A673 (cell line): ENCODE data around the gene ASIC2. TPM values are rescaled to one million over a fixed set of nuclear protein-coding genes. Genes with fewer than 3 reads are reported as not detected.

ENCODE experiments used
- BruUV-seq: library from RNA; stranded (reverse); fragments of 400-500 nt; replicated peaks from 2 replicates; lab custom pipeline; 2021; lab: Mats Ljungman, UMichigan
- CTCF ChIA-PET: fragments of 300-600 bp; sonication (Branson Sonifier 250); formaldehyde crosslinking; loops from one replicate; lab custom pipeline; 2022; ENCODE audit warnings: antibody characterized with exemption; lab: Charles Lee
- POLR2A ChIA-PET: fragments of 300-600 bp; sonication (Branson Sonifier 250); formaldehyde crosslinking; loops from one replicate; lab custom pipeline; 2022; ENCODE audit warnings: antibody characterized with exemption; ENCODE audit not compliant: low non-redundant PET; lab: Charles Lee
- DNase-seq: peaks from one replicate; pipeline ENCODE4 v3.0.0-alpha.2; 2015; ENCODE audit warnings: low spot score
- H3K27ac ChIP-seq: fragments of 200-600 bp; sonication (generic); 2 replicates; pipeline ENCODE4 v1.5.1; 2016; ENCODE audit warnings: mixed run types, low read depth, mild to moderate bottlenecking, mixed read lengths, antibody characterized with exemption, low read length; ENCODE audit not compliant: poor library complexity, severe bottlenecking
- H3K27me3 ChIP-seq: fragments of 200-600 bp; sonication (generic); replicated peaks from 2 replicates; pipeline ENCODE4 v1.6.1; 2017; ENCODE audit warnings: mixed run types, low read depth, mild to moderate bottlenecking, mixed read lengths, antibody characterized with exemption, low read length; ENCODE audit not compliant: insufficient read depth, poor library complexity
- H3K36me3 ChIP-seq: fragments of 200-600 bp; sonication (generic); 2 replicates; pipeline ENCODE4 v1.6.1; 2016; ENCODE audit warnings: mixed run types, mild to moderate bottlenecking, mixed read lengths, antibody characterized with exemption, low read length; ENCODE audit not compliant: insufficient read depth, poor library complexity, severe bottlenecking
- H3K4me1 ChIP-seq: fragments of 200-600 bp; sonication (generic); 2 replicates; pipeline ENCODE4 v1.6.1; 2017; ENCODE audit warnings: mixed run types, mild to moderate bottlenecking, mixed read lengths, antibody characterized with exemption, low read length; ENCODE audit not compliant: insufficient read depth, poor library complexity, severe bottlenecking
- H3K4me3 ChIP-seq: fragments of 200-600 bp; sonication (generic); 2 replicates; pipeline ENCODE4 v1.5.1; 2016; ENCODE audit warnings: low read depth, mixed run types, mild to moderate bottlenecking, mixed read lengths, low read length; ENCODE audit not compliant: poor library complexity, severe bottlenecking
- H3K9me3 ChIP-seq: fragments of 200-600 bp; sonication (generic); 2 replicates; pipeline ENCODE4 v1.6.1; 2016; ENCODE audit warnings: mixed run types, low read depth, mild to moderate bottlenecking, mixed read lengths, antibody characterized with exemption, low read length; ENCODE audit not compliant: poor library complexity, severe bottlenecking
- CTCF ChIP-seq: fragments of 300-800, 200-600 bp; sonication (generic); conservative IDR thresholded peaks from 2 replicates; pipeline ENCODE4 v1.5.1; 2017; ENCODE audit warnings: low read depth, mild to moderate bottlenecking, antibody characterized with exemption, low read length, moderate library complexity, mixed read lengths
- EZH2 ChIP-seq: fragments of 200-600 bp; sonication (generic); IDR thresholded peaks from 2 replicates; pipeline ENCODE4 v1.6.1; 2017; ENCODE audit warnings: borderline replicate concordance, low read depth, mild to moderate bottlenecking, mixed read lengths, antibody characterized with exemption, low read length; ENCODE audit not compliant: poor library complexity, severe bottlenecking
- intact Hi-C: fragments of 100-400 bp; cut with micrococcal nuclease; formaldehyde crosslinking; loops from one replicate; pipeline ENCODE4 v1.10.0; 2022; ENCODE audit not compliant: unreplicated experiment
- total RNA-seq: library from RNA; stranded (reverse); gene quantifications from 2 replicates; pipeline ENCODE4 v1.2.3, GENCODE V29; 2021

Gene ASIC2
- total RNA-seq, 1 experiment from 2014 or later: 8.6 TPM

DNA sequence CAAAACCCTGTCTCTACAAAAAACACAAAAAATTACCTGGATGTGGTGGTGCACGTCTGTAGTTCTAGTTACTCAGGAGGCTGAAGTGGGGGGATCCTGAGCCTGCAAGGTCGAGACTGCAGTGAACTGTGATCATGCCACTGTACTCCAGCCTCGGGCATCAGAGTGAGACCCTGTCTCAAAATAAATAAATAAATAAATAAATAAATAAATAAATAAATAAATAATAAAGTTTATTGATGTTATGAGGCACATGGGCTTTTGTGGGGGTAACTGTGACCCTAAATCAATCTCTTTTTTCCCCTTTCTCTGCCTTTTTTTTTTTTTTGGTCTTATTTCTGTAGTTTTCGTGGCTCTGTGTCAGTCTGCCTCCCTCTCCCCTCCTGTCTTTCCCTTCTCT, 4.5 kb upstream of the ASIC2 start:
- TF ChIP-seq CTCF (no peak), EZH2 (no peak)
- Histone ChIP-seq H3K27ac (no peak overlapping the region), H3K4me3 (no peak overlapping the region), H3K36me3 (peaks cover 22% of the 10 kb centered on the region), H3K9me3 (no peaks in the 10 kb centered on the region), H3K4me1 (peaks cover 7% of the 10 kb centered on the region), H3K27me3 (no peaks in the 10 kb centered on the region)
- ChIA-PET CTCF (no interaction called here), POLR2A (no interaction called here)
- no TSS peak for BruUV-seq
- intact Hi-C loops: loop anchor here (10.0 kb wide), 1 partner anchor 263 kb away; no protein-coding TSS in a partner anchor
- no peak for DNase-seq

DNA sequence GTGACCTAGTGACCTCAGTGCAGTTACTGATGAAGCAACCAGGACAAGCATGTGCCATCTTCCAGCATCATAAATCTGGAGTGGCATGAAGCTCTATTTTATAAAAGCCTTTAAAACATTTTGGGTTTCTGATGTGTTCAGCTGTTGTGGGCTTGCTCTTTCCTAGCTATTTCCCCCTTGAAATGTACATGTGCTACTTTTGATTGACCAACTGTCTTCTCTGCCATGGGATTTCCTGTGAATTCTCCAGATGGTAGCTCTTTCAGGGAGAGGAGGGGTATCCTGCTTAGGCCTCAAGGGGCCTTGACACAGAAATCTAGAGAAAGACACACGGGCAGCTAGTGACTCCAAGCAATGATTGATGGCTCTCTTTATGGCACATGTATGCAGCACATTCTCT, 1.9 kb upstream of the ASIC2 start:
- H3K27ac ChIP-seq: no peak overlapping the region
- TF ChIP-seq CTCF (no peak), EZH2 (no peak)
- ChIA-PET CTCF (no interaction called here), POLR2A (no interaction called here)
- H3K36me3 ChIP-seq: peaks cover 22% of the 10 kb centered on the region
- no peak for DNase-seq
- no peaks in the 10 kb centered on the region for H3K27me3 ChIP-seq
- BruUV-seq: no TSS peak
- no peaks in the 10 kb centered on the region for H3K9me3 ChIP-seq
- H3K4me3 ChIP-seq: peak overlapping the region; percentile 74
- peaks cover 7% of the 10 kb centered on the region for H3K4me1 ChIP-seq
- intact Hi-C loops: loop anchor here (5.0 to 10.0 kb wide), 2 partner anchors 153 to 260 kb away; no protein-coding TSS in a partner anchor

DNA sequence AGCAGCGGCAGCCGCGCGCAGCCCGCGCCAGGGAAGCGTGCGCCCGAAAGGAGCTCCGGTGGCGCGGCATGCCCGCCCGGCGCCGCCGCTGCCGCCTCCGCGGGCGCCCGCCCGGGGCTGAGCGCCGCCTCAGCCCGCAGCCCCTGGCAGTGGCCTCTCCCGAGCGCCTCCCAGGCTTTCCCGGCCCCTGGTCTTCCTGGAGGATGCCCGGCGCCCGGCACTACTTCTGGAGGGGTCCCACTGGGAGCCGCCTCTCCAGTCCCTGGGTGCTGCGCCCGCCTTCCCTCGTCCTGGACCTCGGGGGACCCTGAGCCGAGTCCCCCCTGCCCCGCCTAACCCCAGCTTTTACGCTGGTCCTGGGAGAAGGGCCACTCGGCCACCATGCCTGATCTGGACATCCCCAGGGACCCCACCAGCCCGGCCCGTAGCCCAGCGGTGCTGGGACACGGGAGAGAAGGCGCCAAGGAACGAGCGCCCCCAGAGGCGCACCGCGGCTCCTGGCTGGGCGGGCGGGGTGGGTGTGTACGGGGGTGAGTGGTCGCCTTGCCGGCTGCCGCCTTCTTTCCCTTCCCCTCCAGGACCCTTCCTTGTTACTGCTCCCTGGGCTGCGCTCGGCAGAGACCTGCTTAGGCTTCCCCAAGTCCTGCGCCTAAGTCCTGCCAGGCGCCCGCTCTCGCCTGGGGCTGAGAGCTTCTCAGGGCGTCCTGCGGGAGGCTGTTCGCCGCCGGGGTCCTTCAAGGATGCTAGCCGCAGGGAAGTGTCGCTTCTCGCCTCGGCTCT, 704 bp downstream of the ASIC2 start:
- H3K9me3 ChIP-seq: no peaks in the 10 kb centered on the region
- peaks cover 30% of the 10 kb centered on the region for H3K4me1 ChIP-seq
- CTCF ChIA-PET: interaction anchor here (1.1 kb wide), 1 partner anchor 23 kb away, joined by 3 read pairs; no protein-coding TSS in a partner anchor
- POLR2A ChIA-PET: interaction anchor here (0.7 kb wide), 1 partner anchor 23 kb away, joined by 3 read pairs; no protein-coding TSS in a partner anchor
- peak; percentile 69 for DNase-seq
- intact Hi-C loops: loop anchor here (5.0 to 10.0 kb wide), 2 partner anchors 150 to 258 kb away; no protein-coding TSS in a partner anchor
- peaks cover 17% of the 10 kb centered on the region for H3K36me3 ChIP-seq
- peak; percentile 54 for TF ChIP-seq CTCF
- TF ChIP-seq EZH2: no peak
- BruUV-seq: no TSS peak
- peak overlapping the region; percentile 74 for H3K4me3 ChIP-seq
- H3K27ac ChIP-seq: peak overlapping the region; percentile 88
- no peaks in the 10 kb centered on the region for H3K27me3 ChIP-seq
